Measurements from ENCODE around the gene APLF.

The APLF gene, protein sequence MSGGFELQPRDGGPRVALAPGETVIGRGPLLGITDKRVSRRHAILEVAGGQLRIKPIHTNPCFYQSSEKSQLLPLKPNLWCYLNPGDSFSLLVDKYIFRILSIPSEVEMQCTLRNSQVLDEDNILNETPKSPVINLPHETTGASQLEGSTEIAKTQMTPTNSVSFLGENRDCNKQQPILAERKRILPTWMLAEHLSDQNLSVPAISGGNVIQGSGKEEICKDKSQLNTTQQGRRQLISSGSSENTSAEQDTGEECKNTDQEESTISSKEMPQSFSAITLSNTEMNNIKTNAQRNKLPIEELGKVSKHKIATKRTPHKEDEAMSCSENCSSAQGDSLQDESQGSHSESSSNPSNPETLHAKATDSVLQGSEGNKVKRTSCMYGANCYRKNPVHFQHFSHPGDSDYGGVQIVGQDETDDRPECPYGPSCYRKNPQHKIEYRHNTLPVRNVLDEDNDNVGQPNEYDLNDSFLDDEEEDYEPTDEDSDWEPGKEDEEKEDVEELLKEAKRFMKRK

GRCh38 chr2:68467077-68467960 is at the start of gene APLF, which contains the start of gene FBXO48:
Gene APLF (plus strand): TSS chr2:68467585. CDS start chr2:68467732, 147 bp downstream.
Gene FBXO48 (minus strand): TSS chr2:68467294. CDS start chr2:68465145, 2,149 bp downstream.
- DNase-seq, result peak; percentile 97

GRCh38 chr2:68417926-68418325 is 49.5 kb upstream of the APLF start:
- DNase-seq, result no peak

GRCh38 chr2:68418419-68418818 is 49.0 kb upstream of the APLF start:
- no peak for DNase-seq

DNA sequence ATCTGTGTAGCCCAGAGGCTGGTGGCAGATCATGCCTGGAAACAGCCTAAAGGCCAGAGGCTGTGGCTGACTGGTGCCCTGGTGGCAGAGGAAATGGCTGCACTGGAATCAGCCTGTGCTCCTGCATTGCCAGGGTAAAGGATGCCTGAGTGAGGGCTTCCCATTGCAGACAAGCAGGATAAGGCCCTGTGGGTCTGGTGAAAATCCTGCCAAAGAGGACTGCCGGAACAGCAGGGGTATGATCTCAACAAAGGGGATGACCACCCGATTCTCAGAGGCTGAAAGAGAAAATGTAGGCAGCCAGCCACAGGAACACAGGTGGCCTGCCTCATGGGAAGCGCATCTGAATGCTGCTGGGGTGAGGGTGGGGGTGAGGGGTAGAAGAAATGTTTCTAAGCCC is 48.5 kb upstream of the APLF start:
- no peak for DNase-seq

DNA sequence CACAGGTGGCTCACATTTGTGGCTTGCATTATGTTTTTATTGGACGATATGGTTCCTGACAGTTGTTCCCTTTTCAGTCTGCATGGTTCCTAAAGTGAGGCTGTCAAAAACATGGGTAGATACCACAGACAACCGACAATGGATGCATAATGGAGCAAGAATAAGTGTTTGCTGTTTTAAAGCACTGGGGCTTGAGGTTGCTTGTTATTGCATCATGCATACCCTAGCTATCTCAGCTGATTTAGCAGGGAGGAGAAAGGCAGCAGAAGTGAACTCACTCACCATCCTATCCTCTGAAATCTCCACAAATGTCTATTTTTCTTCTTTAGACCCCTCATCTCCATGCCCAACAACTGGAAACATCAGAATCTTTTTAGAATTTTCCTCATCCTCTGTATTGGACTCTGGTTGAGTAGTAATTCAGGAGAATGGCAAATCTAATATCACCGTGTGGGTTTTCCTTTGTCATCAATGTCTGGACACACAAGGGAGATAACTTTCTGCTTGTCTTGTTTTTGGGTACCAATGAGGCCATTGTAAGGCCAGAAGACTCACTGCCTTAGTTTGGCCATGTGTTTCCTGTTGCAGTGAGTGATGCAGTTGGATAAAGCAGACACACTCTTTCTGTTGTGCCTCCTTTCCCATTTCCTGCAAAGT is 47.0 kb upstream of the APLF start:
- no peak for DNase-seq

- DNase-seq, result no peak
Observed at GRCh38 chr2:68423966-68424650, 43.3 kb upstream of the APLF start.

DNA sequence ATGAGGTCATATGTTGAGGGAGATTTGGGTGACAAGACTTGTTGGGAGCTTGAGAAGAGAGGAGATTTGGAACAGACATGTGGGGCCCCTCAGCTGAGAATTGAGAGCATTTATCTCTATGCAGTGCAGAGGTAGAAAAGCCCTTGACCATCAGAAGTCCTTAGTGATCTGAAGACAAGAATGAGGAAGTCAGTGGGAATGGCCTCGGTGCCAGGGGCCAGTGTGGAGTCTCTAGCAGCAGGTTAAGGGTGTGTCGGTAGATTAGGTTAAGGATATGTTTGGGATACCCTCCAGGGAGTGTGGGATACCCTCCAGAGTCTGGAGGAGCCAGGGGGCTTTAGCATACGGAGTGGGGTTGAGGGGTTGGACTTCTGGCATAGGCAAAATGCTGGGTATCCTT is 41.9 kb upstream of the APLF start:
- no peak for DNase-seq

GRCh38 chr2:68426446-68426845 is 40.9 kb upstream of the APLF start:
- DNase-seq, result no peak

- DNase-seq, result no peak
Observed at GRCh38 chr2:68426848-68427579, 40.4 kb upstream of the APLF start.

DNA sequence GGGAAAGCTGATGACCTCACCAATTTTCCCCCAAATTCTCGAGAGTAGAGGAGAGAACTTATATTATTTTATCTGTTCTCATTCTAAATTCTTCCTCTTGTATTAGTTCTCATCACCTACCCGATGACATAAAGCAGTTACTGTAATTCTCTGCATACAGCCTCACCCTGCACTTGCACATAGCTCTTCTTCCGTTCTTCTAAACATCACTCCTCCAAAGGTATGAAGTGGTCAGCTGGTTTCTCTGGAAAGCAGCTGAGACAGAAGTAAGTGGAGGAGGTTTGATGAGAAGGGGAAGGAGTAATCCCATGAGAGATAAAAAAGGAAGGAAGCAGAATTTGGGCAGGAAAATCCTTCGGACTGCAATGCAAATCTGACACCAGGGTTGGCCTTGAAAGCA is 39.3 kb upstream of the APLF start:
- DNase-seq, result no peak

DNA sequence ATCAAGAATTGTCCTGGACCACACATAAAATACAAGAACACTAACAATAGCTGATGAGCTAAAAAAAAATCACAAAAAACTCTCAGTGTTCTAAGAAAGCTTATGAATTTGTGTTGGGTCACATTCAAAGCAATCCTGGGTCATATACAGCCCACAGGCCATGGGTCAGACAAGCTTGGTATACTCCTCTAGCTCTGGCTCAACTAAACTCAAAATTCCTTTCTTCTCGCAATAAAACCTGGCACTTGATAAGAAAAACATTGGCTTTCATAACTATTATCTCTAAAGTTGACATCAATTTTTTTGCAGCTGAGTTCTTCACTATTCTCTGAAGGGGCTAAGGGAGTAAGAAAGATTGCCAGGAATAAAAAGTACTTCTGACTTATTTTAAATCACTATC is 38.6 kb upstream of the APLF start:
- no peak for DNase-seq

- DNase-seq, result no peak
Observed at GRCh38 chr2:68429311-68429826, 38.0 kb upstream of the APLF start.

- no peak for DNase-seq
Observed at GRCh38 chr2:68431316-68431972, 35.9 kb upstream of the APLF start.

GRCh38 chr2:68432696-68433658 is 34.4 kb upstream of the APLF start:
- no peak for DNase-seq

- no peak for DNase-seq
Observed at GRCh38 chr2:68434981-68435380, 32.4 kb upstream of the APLF start.

DNA sequence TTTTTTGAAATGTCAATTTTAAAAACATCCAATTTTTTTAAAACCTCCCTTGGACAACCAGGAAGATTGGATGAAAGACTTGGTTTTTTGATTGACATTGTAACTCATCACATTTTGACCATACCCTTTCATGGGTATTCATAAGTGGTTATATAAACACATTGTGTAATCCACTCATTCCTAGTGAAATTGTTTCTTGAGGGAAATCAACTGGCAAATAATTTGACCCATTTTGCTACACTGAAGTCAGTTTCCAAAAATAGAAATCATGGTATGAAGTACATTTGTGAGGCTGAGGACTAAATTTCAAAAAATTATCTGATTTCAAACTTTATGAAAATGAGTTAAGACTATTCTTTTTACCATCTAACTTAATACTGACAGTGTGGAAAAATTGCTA is 31.8 kb upstream of the APLF start:
- no peak for DNase-seq

DNA sequence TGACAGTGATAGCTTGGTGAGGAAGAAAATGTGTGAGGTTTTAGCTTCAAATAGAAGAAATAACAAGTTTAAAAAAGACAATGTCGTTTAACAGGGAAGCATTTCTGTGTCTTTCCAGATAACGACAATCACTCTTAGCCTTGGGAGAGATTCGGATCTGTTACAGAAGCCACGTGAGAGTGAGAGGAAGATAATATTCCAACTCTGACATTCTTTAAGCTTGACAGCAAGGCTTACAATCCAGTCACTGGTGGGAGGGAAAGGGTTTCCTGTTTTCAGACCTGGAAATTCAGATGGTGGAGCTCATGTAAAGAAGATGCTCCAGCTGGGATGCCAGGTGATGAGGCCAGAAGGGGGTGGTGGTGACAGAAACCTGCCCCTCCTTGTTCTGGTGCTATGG is 31.1 kb upstream of the APLF start:
- DNase-seq, result no peak

DNA sequence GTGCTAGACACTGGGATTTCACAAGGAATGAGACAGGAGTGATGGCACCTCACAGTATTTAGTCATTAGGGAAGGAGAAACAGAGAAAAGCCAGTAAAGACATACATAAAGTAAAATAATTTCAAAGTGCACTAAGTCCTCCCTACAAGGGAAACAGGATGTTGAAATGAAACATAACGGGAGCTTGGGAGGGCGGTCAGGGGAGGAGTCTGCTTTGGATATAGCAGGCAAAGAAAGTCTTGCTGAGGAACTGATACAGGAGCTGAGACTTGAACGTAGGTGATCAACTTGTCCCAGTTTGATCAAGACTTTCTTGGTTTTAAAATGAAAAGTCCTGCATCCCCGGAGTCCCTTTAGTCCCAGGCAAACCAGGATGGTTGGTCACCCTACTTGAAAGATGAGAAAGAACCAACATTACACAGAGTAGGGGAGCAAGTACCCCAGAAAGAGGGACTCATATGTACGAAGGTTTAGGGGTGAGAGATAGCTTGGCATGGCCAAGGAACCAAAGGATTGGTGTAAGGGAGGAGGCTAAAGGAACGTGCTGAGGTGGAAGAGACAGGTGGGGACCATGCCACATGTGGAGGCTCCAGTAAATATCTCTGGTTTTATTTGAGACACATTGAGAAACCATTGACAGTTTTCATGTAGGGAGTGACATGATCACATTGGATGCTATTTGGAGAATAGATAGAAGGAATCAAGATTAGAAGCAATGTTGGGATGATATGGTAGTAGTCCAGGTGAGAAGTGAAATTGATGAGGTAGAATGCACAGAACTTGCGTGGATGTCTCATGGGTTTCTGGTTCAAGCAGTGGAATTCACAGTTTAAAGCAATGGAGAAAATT is 28.7 kb upstream of the APLF start:
- DNase-seq, result no peak
